Thyroid gland (tissue), 4 donors: ENCODE data around the gene ANO6.

ENCODE experiments used
- CTCF ChIP-seq, 6 experiments: fragments of 200-600 bp in 3 of 6; fragments of 450-650 bp in 3 of 6; sonication (generic) in 3 of 6; IDR thresholded peaks; one replicate each; pipeline ENCODE4 v1.5.1; 2016 to 2019; ENCODE audit warnings: antibody characterized with exemption in 6 of 6, mild to moderate bottlenecking in 2 of 6, inconsistent platforms in 1 of 6, moderate library complexity in 1 of 6
- POLR2A ChIP-seq, 2 donors: fragments of 450-650 bp; IDR thresholded peaks; one replicate each; pipeline ENCODE4 v1.6.1; 2017; ENCODE audit warnings: antibody characterized with exemption in 2 of 2, mild to moderate bottlenecking in 2 of 2, moderate library complexity in 1 of 2

GRCh38 chr12:45314770-45315169, 98.9 kb downstream of the ANO6 start:
- TF ChIP-seq POLR2A (IDR thresholded peaks at IDR 0.05) (no peak), CTCF (IDR thresholded peaks at IDR 0.05) (no peak)
